Right forelimb (tissue), 1 donor: ENCODE data around the gene GIT2.
"Not testable (repeated sequence)": the region's sequence is repeated elsewhere in the genome, so short reads cannot be mapped to it uniquely, and the experiment has no call there.

Experiments
- DNase-seq: peaks from one replicate; pipeline ENCODE4 v3.0.0-alpha.2; 2018

GIT2 gene

GRCh38 chr12:109916045-109916444, 80.1 kb downstream of the GIT2 start:
- no peak for DNase-seq

- no peak for DNase-seq
Measured at GRCh38 chr12:109915171-109916040, 80.8 kb downstream of the GIT2 start.

DNA sequence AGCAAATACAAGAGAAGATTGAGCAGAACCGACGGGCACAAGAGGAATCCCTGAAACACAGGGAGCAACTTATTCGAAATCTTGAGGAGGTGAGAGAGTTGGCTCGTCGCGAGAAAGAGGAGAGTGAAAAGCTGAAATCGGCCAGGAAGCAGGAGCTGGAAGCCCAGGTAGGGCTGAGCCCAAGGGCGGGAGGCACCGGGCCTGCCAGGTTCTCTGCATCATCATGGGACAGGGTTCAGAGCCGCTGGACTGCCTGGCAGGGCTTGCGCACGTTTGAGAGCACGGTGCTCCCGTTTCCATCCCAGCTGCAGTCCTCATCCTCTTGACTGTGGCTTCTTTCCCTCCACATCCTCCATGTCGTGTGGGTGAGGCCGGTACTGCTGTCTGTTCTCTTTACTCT, 81.7 kb downstream of the GIT2 start:
- DNase-seq, result no peak

DNA sequence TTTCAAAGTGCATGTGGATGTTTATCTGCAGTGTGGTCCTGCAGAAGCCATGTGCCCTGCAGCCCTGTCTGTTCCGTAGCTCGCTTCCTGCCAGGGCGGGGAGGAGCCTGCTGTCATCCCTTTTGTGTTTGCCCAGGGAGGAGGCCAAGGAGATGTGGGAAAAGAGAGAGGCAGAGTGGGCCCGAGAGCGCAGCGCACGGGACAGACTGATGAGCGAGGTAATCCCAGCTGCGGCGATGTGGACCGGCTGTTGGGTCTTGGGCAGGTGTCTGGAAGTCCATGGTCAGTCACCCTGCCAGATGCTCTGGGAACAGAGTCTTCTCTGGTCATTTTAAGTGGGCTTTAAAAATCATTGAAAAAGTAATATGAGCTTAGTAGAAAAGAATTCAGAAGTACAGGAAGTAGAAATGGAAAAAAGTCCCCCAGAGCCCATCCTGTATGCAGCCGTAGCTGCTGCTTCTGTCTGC, 83.3 kb downstream of the GIT2 start:
- peak; percentile 56 for DNase-seq

DNA sequence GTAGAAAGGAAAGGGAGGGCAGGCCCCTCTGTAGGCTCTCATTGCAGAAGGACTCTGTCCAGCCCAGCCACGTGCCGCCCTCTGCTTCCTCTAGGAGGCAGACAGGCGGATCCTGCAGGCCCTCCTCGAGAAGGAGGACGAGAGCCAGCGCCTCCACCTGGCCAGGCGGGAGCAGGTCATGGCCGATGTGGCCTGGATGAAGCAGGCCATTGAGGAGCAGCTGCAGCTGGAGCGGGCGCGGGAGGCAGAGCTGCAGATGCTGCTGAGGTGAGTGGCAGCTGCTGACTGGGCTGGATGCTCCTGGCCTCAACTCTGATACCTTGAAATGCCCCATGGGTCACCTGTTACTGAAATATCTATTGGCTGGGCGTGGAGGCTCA, 85.2 kb downstream of the GIT2 start:
- no peak for DNase-seq

DNA sequence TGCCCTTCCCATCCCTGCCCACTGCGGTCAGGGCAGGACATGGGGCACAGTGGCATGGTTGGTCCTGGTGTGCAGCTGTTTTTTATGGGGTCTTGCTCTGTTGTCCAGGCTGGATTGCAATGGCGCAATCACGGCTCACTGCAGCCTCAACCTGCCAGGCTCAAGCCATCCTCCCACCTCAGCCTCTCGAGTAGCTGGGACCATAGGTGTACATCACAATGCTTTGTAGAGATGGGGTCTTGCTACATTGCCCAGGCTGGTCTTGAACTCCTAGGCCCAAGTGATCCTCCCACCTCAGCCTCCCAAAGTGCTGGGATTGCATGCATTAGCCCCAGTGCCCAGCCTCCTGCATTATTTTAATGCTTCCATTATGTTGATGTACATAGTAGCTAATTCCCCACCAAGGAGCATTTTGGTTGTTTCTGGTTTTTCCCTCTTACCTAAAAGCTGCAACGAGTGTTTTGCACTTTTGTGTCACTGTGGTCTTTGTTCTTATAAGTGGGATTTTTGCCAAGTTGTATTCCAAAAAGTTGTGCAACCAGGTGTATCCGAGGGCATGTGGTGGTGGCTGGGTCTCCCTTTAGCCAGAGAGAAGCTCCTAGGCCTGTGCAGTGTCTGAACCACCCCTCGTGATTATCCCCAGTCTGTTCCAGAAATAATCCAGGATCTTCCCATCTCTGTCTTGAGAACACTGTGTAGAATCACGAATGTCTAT, 85.8 kb downstream of the GIT2 start:
- DNase-seq, result no peak

DNA sequence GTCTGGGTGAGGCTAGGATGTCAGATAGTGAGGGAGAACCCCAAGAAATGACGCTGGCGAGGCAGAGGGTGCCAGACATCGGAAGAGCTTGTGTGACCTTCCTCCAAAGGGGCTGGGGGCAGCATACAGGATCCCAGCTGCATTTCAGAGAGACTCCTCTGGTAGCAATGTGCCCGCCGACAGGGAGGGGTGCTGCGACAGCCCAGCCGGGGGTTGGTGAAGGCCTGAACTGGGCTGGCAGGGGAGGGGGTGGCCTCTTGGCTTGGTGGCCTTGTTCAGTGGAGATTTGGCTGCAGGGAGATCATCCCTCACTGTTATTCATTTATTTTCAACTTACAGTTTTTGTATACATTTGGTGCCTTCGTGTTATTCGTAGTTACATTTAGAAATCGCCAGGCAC, 90.9 kb downstream of the GIT2 start:
- no peak for DNase-seq

DNA sequence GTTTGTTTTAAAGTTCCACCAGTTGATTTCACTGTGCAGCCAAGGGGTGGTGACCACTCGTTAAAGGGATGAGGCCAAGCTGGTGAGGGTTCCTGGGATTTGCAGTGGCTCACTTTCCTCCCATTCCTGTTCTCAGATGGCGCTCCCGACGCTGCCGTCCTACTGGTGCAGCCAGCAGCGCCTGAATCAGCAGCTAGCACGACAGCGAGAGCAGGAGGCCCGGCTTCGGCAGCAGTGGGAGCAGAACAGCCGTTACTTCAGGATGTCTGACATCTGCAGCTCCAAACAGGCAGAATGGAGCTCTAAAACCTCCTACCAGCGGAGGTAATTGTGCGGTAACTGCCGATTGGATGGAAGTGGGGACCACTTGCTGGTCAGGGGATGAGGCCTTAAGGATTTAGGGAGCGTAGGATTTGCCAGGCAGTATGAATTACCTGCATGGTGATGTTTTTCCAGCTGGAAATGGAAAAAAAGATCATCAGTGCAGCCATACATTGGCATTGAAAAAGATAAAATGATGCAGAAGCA, 93.2 kb downstream of the GIT2 start:
- no peak for DNase-seq

- no peak for DNase-seq
Measured at GRCh38 chr12:109900752-109901580, 95.2 kb downstream of the GIT2 start.

DNA sequence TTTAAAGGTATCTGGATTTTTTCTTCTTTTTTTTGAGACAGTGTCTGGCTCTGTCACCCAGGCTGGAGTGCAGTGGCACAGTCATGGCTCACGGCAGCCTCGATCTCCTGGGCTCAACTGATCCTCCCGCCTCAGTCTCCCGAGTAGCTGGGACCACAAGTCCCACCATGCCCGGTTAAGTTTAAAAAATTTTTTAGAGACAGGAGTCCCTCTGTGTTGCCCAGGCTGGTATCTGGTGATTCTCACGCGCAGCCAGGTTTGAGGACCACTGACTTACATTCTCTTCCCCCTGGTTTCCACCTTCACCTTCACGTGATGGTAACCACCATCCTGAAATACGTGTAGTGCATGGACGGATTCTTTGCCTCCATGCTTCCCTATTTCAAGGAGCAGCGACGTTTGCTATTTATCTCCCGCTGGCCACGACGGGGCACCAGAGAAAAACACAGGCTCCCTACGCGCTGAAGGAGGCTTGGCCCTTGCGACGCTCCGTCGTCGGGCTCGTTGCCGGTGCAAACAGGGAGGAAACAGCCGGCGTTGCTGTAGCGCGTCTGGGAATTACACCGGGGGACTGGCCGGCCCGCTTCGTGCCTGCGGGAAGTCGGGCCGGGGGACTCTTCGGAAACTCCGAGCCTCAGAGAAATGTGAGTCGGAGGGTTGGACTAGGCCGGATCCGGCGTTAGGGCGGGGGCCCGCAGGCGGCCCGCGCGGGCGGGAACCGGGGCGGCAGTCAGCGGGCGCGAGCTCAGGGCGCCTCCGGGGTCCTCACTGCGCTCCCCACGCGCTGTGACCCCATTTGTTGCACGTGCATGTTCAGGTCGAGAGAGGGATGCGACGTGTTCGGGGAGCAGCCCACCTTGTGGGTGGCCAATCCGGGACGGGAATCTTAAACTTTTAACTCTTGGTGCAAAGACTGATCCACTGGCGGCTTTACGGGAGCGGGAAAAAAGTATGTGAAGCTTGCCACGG, 96.1 kb downstream of the GIT2 start, which contains the start of gene TCHP:
Gene TCHP, plus strand, starts transcription at position 492 of the 969 bp plus-strand sequence. CDS start 2,753 bp downstream, outside the sequence.
- DNase-seq, result peak; percentile 92

GRCh38 chr12:109899345-109899744, 96.8 kb downstream of the GIT2 start:
- not testable (repeated sequence) for DNase-seq

GRCh38 chr12:109897029-109897428, 99.1 kb downstream of the GIT2 start:
- no peak for DNase-seq

- DNase-seq, result no peak
Measured at GRCh38 chr12:109896188-109896587, 100.0 kb downstream of the GIT2 start.

DNA sequence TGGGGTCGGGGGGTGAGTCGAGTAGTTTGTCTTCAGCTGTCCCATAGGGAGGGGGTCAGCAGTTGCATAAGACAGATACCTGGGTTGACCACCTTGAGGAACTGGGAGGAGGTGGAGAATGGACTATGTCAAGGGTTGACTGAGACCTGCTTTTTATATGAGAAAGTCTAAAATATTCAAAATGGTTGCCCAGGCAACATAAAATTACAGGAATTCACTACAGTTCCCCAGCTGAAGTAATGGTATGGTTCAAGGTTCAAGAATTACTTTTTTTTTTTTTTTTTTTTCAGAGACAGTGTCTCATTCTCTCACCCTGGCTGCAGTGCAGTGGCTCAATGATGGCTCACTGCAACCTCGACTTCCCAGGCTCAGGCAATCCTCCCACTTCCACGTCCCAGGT, 101.2 kb downstream of the GIT2 start:
- DNase-seq, result no peak

DNA sequence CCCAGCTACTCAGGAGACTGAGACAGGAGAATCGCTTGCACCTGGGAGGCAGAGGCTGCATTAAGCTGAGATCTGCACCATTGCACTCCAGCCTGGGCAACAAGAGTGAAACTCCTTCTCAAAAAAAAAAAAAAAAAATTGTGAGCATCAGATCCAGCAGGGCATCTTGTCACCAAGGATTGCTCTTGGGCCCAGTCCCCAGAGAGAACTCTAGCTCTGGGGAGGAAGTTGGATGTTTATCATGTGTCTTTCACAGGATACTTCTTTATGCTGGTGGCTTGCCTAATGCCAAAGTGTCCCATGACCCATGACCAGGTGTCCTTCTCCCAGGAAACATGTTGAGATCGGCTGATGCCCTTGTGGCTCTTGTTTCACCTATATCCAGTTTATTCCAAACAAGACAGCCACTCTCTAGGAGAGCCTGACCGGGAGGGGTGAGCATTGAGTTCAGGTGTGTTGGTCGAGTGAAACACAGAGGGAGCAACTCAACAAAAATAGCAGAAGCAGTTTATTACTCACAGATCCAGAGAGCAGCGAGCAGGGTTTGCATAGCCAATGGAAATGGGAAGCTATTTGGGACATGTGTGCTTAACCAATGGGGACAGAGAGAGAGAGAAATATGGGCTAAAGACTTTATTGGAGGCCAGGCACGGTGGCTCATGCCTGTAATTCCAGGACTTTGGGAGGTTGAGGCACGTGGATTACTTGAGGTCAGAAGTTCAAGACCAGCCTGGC, 102.7 kb downstream of the GIT2 start:
- no peak for DNase-seq

- DNase-seq, result no peak
Measured at GRCh38 chr12:109892748-109893147, 103.4 kb downstream of the GIT2 start.

DNA sequence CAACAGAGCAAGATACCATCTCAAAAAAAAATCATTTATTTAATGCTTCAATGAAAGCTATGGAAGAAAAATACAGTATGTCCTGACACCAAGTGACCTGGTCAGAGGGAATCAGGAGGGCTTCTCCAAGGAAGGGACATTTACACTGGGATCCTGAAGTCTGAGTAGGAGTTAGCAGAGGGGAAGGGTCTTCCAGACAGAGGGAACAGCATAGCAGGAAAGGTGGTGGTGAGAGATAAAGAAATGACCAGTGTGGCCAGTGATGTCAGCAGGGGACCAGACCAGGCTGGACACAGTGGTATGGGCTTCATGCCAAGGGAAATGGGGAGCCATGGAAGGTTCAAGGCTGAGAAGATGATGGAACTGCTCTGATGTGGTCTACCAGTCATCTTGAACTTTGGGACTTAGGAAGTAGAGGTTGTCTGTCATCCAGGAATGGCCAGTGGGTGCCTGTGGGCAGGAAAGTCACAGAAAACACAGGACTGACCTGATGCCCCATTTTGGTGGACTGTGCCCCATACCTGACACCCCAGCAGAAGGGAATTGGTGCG, 103.9 kb downstream of the GIT2 start:
- no peak for DNase-seq

DNA sequence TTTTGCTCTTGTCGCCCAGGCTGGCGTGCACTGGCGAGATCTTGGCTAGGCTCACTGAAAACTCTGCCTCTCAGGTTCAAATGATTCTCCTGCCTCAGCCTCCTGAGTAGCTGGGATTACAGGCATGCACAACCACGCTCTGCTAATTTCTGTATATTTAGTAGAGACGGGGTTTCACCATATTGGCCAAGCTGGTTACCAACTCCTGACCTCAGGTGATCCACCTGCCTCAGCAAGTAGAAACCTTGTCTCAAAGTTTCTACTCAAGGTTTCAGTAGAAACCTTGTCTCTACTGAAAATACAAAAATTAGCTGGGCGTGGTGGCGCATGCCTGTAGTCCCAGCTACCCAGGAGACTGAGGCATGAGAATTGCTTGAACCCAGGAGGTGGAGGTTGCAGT, 104.4 kb downstream of the GIT2 start:
- not testable (repeated sequence) for DNase-seq

DNA sequence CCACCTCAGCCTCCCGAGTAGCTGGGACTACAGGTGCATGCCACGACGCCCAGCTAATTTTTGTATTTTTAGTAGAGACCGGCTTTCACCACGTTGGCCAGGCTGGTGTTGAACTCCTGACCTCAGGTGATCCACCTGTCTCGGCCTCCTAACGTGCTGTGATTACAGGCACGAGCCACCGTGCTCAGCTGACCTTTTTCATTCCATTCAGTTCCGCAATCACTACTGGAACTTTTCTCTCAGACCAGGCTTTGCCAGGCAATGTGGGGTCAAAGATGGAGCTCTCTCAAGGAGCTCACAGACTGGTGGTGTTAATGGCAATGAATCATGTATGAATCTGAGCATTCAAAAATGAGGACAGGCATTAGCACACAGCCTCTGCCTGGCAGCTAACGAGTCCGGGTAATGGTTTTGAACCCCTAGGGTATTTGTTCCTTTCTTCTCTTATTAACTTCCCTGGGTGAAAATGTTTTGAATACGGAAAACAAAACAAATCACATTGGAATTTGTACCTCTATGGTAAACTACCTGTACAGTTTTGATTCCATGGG, 105.5 kb downstream of the GIT2 start:
- no peak for DNase-seq
